Measurements from ENCODE around the gene CTDSP1. TPM values are rescaled to one million over a fixed set of nuclear protein-coding genes. Genes with fewer than 3 reads are reported as not detected.

The CTDSP1 gene
- polyA plus RNA-seq, 1 donor from 2014 or later: 0.97 TPM

GRCh38 chr2:218406949-218407618 is 7.4 kb downstream of the CTDSP1 start:
- H3K27ac ChIP-seq (ENCODE audit: low read length): peak overlapping the region; percentile 76

GRCh38 chr2:218407717-218408116 is 8.0 kb downstream of the CTDSP1 start:
- Histone ChIP-seq H3K9ac (ENCODE audit: low read length) (no peak overlapping the region), H3K4me2 (ENCODE audit: low read length) (no peak overlapping the region), H3F3A (ENCODE audit: insufficient read depth, low read length, poor library complexity, severe bottlenecking) (no peaks in the 10 kb centered on the region), H3K36me3 (ENCODE audit: insufficient read depth, low read length) (no peaks in the 10 kb centered on the region), H3K27ac (ENCODE audit: low read length) (no peak overlapping the region), H3K79me2 (replicated peaks; ENCODE audit: insufficient read depth, low read length) (no peaks in the 10 kb centered on the region), H3K9me3 (ENCODE audit: low read length) (no peaks in the 10 kb centered on the region), H4K20me1 (ENCODE audit: insufficient read depth) (no peaks in the 10 kb centered on the region), H3K9me2 (ENCODE audit: insufficient read depth, low read length) (no peaks in the 10 kb centered on the region), H3K4me3 (ENCODE audit: low read length) (no peak overlapping the region), H3K27me3 (ENCODE audit: insufficient read depth, low read depth, low read length) (no peaks in the 10 kb centered on the region), H2AFZ (ENCODE audit: low read depth, low read length) (no peak overlapping the region)
- TF ChIP-seq CTCF (IDR thresholded peaks at IDR 0.05; ENCODE audit: poor library complexity, severe bottlenecking): no peak
- TF ChIP-seq TAF1 (IDR thresholded peaks at IDR 0.05; ENCODE audit: low read depth): no peak
- TF ChIP-seq RAD21 (conservative IDR thresholded peaks at IDR 0.05): no peak
- TF ChIP-seq SMC3 (conservative IDR thresholded peaks at IDR 0.05; ENCODE audit: poor library complexity): no peak
- TF ChIP-seq REST (IDR thresholded peaks at IDR 0.05; ENCODE audit: borderline replicate concordance): no peak
- TF ChIP-seq MXI1 (conservative IDR thresholded peaks at IDR 0.05; ENCODE audit: poor library complexity, severe bottlenecking): no peak
- TF ChIP-seq EZH2 (IDR thresholded peaks at IDR 0.05; ENCODE audit: borderline replicate concordance, insufficient read depth, low read length, poor library complexity, severe bottlenecking): no peak
- TF ChIP-seq POLR2AphosphoS5 (IDR thresholded peaks at IDR 0.05): no peak

More at GRCh38 chr2:218406949-218407618, 7.4 kb downstream of the CTDSP1 start:
- no peak for TF ChIP-seq EP300 (conservative IDR thresholded peaks at IDR 0.05; ENCODE audit: poor library complexity, severe bottlenecking)
- peak overlapping the region; percentile 76 for H3K4me2 ChIP-seq (ENCODE audit: low read length)
- peak overlapping the region; percentile 72 for H3K4me3 ChIP-seq (ENCODE audit: low read length)
- peak overlapping the region; percentile 76 for H3K9ac ChIP-seq (ENCODE audit: low read length)
- H2AFZ ChIP-seq (ENCODE audit: low read depth, low read length): peak overlapping the region; percentile 95
- H3K79me2 ChIP-seq (replicated peaks; ENCODE audit: insufficient read depth, low read length): no peaks in the 10 kb centered on the region
- no peaks in the 10 kb centered on the region for H4K20me1 ChIP-seq (ENCODE audit: insufficient read depth)
- H3K9me2 ChIP-seq (ENCODE audit: insufficient read depth, low read length): no peaks in the 10 kb centered on the region
- no peaks in the 10 kb centered on the region for H3K27me3 ChIP-seq (ENCODE audit: insufficient read depth, low read depth, low read length)
- no peaks in the 10 kb centered on the region for H3K36me3 ChIP-seq (ENCODE audit: insufficient read depth, low read length)
- H3K9me3 ChIP-seq (ENCODE audit: low read length): no peaks in the 10 kb centered on the region
- H3F3A ChIP-seq (ENCODE audit: insufficient read depth, low read length, poor library complexity, severe bottlenecking): no peaks in the 10 kb centered on the region
